ENCODE results near the gene DENND4C.
"Not testable (repeated sequence)": the region's sequence is repeated elsewhere in the genome, so short reads cannot be mapped to it uniquely, and the experiment has no call there.

- TF ChIP-seq CTCF, POLR2A (IDR thresholded peaks at IDR 0.05): not testable (repeated sequence)
Measured at GRCh38 chr9:19251622-19252021, 21.1 kb downstream of the DENND4C start.

Measured in body of pancreas (tissue), 4 donors.